ENCODE results near the gene SH2B3.
"Not testable (repeated sequence)": the region's sequence is repeated elsewhere in the genome, so short reads cannot be mapped to it uniquely, and the experiment has no call there.

DNA sequence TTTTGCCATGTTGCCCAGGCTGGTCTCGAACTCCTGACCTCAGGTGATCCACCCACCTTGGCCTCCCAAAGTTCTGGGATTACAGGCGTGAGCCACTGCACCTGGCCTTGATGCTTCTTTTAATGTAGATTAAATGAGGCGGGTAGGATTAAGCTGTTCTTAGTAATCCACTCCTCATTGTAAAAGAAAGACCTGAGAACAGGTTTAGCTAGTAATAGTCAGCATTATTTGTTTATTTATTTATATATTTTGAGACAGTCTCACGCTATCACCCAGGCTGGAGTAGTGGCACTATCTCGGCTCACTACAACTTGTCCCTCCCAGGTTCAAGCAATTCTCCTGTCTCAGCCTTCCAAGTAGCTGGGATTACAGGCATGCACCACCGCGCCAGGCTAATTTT lies 9.5 kb upstream of the SH2B3 start:
- TF ChIP-seq, protein P1, sequence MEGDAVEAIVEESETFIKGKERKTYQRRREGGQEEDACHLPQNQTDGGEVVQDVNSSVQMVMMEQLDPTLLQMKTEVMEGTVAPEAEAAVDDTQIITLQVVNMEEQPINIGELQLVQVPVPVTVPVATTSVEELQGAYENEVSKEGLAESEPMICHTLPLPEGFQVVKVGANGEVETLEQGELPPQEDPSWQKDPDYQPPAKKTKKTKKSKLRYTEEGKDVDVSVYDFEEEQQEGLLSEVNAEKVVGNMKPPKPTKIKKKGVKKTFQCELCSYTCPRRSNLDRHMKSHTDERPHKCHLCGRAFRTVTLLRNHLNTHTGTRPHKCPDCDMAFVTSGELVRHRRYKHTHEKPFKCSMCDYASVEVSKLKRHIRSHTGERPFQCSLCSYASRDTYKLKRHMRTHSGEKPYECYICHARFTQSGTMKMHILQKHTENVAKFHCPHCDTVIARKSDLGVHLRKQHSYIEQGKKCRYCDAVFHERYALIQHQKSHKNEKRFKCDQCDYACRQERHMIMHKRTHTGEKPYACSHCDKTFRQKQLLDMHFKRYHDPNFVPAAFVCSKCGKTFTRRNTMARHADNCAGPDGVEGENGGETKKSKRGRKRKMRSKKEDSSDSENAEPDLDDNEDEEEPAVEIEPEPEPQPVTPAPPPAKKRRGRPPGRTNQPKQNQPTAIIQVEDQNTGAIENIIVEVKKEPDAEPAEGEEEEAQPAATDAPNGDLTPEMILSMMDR (conservative IDR thresholded peaks at IDR 0.05) = not testable (repeated sequence)
- not testable (repeated sequence) for TF ChIP-seq EZH2 (IDR thresholded peaks at IDR 0.05; ENCODE audit: low read depth)
